GM10248 (cell line): ENCODE results near the gene ADAMTSL1.

ENCODE experiments used
- CTCF ChIA-PET: fragments of 300-600 bp; sonication (Branson Sonifier 250); formaldehyde crosslinking; extraction: SDS; loops from one replicate; lab custom pipeline; 2021; ENCODE audit warnings: antibody characterized with exemption; lab: Yijun Ruan, JAX
- POLR2A ChIA-PET: fragments of 350-650 bp; sonication (Branson Sonifier 250); formaldehyde crosslinking; extraction: SDS; loops from one replicate; lab custom pipeline; 2020; ENCODE audit warnings: antibody characterized with exemption; lab: Yijun Ruan, JAX
- DNase-seq: peaks from one replicate; pipeline ENCODE4 v3.0.0; 2012; ENCODE audit errors: extremely low spot score
- TF ChIP-seq, protein P1 (sequence below): IDR thresholded peaks from 2 replicates; pipeline ENCODE4 v1.5.1; 2012; ENCODE audit warnings: mild to moderate bottlenecking, low read depth; ENCODE audit errors: extremely low read depth, missing control alignments, control extremely low read depth

ADAMTSL1 gene

DNA sequence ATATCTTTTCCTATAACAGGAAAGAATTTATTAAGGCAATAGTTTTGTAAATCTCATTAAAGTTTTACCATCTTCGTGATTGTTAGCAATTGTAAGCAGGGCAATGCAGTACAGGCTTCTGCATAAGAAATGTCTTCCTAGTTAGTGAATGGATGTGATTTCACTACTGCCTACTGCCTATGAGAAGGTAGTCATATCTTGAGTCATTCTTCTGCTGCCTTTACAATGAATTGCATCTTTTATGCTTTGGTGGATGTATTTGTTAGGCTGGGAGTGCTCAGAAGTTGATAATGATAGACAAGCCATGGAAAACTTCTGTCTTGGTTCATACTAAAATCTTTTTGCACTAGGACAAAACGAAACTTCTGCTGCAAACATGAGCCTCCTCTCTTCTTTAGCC lies 128.0 kb downstream of the ADAMTSL1 start:
- CTCF ChIA-PET: interaction anchor here (1.5 kb wide), 1 partner anchor 10 kb away, joined by 5 read pairs; no protein-coding TSS in a partner anchor
- TF ChIP-seq, protein P1, sequence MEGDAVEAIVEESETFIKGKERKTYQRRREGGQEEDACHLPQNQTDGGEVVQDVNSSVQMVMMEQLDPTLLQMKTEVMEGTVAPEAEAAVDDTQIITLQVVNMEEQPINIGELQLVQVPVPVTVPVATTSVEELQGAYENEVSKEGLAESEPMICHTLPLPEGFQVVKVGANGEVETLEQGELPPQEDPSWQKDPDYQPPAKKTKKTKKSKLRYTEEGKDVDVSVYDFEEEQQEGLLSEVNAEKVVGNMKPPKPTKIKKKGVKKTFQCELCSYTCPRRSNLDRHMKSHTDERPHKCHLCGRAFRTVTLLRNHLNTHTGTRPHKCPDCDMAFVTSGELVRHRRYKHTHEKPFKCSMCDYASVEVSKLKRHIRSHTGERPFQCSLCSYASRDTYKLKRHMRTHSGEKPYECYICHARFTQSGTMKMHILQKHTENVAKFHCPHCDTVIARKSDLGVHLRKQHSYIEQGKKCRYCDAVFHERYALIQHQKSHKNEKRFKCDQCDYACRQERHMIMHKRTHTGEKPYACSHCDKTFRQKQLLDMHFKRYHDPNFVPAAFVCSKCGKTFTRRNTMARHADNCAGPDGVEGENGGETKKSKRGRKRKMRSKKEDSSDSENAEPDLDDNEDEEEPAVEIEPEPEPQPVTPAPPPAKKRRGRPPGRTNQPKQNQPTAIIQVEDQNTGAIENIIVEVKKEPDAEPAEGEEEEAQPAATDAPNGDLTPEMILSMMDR: no peak
- no peak for DNase-seq
- POLR2A ChIA-PET: no interaction called here

DNA sequence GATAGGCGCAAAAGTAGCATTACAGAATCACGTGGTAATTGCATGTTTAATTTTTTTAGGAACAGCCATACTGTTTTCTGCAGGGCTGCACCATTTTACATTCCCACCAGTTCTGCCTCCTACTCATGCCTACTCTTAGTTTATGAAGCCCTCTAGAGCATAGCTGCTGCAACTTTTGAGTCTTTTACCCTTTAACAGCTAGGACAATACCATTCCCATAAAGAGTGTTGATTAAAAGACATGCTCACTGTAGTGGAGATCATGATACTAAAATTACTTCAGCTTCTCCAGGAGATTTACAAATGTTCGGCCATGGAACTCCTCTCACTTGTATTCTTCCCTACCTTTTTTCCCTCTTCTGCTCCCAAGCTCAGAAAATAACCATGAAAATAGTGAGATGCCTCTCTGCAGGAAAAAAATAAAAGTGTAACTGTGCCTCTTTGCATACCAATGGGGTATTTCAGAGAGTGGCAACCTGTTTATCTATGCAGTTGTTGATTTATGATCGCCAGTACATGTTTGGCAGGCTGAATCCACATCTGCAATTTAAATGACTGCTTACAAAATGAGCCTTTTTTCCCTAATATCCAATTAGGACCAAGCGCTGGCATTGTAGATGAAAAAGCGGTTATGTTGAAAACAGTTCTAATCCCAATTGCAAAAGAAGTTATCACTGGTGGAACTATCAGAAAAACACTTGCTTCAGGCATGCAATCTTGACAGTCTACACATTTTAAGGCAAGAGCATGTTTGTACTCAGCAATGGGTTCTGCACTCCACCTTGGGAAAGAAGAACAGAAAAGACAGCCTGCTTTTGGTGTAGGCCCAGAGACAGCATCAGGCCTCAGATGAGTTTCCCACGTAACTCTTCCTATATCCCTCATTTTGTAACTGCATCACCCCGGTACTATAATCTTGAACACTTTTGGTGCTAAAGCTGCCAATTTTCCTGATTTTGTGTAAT lies 131.1 kb downstream of the ADAMTSL1 start:
- POLR2A ChIA-PET: no interaction called here
- TF ChIP-seq, protein P1: no peak
- CTCF ChIA-PET: interaction anchor here (1.4 kb wide), 1 partner anchor 18 kb away, joined by 3 read pairs; no protein-coding TSS in a partner anchor
- no peak for DNase-seq

- ChIA-PET CTCF (no interaction called here), POLR2A (no interaction called here)
- no peak for DNase-seq
- TF ChIP-seq, protein P1: no peak
These were observed 131.8 kb downstream of the ADAMTSL1 start for GRCh38 chr9:18605766-18606180.

DNA sequence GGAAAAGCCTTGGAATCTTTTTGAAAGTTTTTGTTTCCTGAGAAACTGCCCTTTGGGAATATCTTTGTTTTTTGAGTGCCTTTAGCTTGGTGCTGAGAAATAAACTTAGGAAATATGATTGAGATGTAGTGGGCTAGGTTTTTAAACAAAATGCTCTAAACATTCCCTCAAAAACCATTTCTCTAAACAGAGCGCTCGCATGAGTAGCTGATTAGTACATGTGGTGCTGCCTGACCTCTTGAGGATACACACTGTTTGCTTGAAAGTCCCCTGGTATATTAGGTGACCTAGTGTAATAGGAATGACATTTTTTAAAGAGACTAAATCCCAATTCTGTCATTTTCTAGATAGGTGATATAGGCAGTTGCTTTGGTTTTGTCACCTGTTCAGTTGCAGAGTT lies 132.3 kb downstream of the ADAMTSL1 start:
- CTCF ChIA-PET: no interaction called here
- POLR2A ChIA-PET: no interaction called here
- TF ChIP-seq, protein P1: no peak
- DNase-seq: no peak

- no peak for DNase-seq
- TF ChIP-seq, protein P1: no peak
- CTCF ChIA-PET: no interaction called here
- POLR2A ChIA-PET: no interaction called here
These were observed 132.9 kb downstream of the ADAMTSL1 start for GRCh38 chr9:18606846-18607245.

DNA sequence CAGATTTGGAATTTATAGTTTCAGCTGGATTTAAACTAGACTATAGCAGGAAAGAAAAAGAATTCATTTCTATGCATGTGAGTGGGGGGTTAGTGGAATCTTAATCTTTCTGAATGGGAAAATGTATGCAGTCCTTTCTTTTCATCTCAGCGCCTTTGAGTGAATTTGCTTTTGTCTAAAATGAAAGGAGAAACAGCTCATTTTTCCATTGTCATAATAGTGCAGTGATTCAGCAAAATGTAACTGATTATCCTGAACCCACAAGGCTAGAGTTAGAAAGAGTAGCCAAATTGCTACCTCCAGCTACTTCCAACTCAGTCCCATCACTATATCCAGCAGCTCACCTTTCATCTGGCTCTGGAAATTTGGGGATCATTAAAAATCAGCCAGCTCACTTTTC lies 134.4 kb downstream of the ADAMTSL1 start:
- ChIA-PET CTCF (no interaction called here), POLR2A (no interaction called here)
- DNase-seq: no peak
- TF ChIP-seq, protein P1: no peak
